Measurements from ENCODE around the gene C8A.
A peak's percentile ranks its signal among the peaks of the same experiment; 100 is the strongest.

C8A gene

DNA sequence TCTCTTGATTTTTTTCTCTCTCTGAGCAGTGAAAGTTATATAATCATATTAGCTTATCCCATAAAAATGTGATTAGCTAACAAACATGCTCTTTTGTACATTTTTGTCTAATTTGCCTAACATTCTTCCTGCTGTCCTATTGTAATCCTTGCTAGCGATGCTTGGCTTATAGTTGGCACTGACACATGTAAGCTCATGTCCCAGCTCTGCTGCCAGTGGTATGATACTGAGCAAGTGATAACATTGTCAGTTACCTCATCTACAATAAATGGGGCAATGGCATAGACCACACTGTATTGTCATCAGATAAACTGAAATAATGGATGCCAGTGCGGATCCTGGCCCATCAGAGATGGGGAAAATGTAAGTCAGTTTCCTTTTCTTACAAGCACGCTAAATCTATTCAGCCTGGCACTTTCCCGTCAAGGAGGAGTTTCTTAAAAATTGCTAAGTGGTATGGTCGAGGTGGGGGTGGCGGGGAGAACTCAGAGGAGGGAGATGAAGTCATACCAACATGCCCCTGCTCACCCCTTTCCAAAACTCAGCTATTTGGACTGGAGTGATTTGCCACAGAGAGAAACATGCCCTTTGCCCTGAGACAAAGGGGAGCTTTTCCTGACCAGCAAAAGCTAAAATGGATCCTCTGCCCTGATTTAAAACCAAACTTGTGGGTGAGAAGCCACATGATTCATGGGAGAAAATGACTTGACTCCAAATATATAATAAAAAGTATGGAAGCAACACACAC is 36.7 kb upstream of the C8A start:
- TF ChIP-seq, protein P1, sequence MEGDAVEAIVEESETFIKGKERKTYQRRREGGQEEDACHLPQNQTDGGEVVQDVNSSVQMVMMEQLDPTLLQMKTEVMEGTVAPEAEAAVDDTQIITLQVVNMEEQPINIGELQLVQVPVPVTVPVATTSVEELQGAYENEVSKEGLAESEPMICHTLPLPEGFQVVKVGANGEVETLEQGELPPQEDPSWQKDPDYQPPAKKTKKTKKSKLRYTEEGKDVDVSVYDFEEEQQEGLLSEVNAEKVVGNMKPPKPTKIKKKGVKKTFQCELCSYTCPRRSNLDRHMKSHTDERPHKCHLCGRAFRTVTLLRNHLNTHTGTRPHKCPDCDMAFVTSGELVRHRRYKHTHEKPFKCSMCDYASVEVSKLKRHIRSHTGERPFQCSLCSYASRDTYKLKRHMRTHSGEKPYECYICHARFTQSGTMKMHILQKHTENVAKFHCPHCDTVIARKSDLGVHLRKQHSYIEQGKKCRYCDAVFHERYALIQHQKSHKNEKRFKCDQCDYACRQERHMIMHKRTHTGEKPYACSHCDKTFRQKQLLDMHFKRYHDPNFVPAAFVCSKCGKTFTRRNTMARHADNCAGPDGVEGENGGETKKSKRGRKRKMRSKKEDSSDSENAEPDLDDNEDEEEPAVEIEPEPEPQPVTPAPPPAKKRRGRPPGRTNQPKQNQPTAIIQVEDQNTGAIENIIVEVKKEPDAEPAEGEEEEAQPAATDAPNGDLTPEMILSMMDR (conservative IDR thresholded peaks at IDR 0.05; ENCODE audit: control insufficient read depth, insufficient read depth, low read depth, low read length): no peak
- DNase-seq (ENCODE audit: low read depth): no peak
- no peak overlapping the region for H3K4me3 ChIP-seq (ENCODE audit: control insufficient read depth, low read depth, low read length)

- TF ChIP-seq, protein P1 (conservative IDR thresholded peaks at IDR 0.05; ENCODE audit: control insufficient read depth, insufficient read depth, low read depth, low read length): no peak
These were observed 35.2 kb upstream of the C8A start, which contains the start of gene FYB2 for GRCh38 chr1:56819387-56819899. Gene FYB2, minus strand, starts transcription at chr1:56819404. Its CDS starts 114 bp downstream, at chr1:56819290.

GRCh38 chr1:56820755-56821461 is 33.7 kb upstream of the C8A start:
- peak; percentile 76 for DNase-seq (ENCODE audit: low read depth)
- no peak overlapping the region for H3K4me3 ChIP-seq (ENCODE audit: control insufficient read depth, low read depth, low read length)
- TF ChIP-seq, protein P1 (conservative IDR thresholded peaks at IDR 0.05; ENCODE audit: control insufficient read depth, insufficient read depth, low read depth, low read length): peak; percentile 98

More at GRCh38 chr1:56819387-56819899, 35.2 kb upstream of the C8A start, which contains the start of gene FYB2:
- no peak for DNase-seq (ENCODE audit: low read depth)
- H3K4me3 ChIP-seq (ENCODE audit: control insufficient read depth, low read depth, low read length): no peak within 1 kb of the TSS

- no peak overlapping the region for H3K4me3 ChIP-seq (ENCODE audit: control insufficient read depth, low read depth, low read length)
- TF ChIP-seq, protein P1 (conservative IDR thresholded peaks at IDR 0.05; ENCODE audit: control insufficient read depth, insufficient read depth, low read depth, low read length): no peak
- DNase-seq (ENCODE audit: low read depth): no peak
These were observed 33.2 kb upstream of the C8A start for GRCh38 chr1:56821462-56821797.

GRCh38 chr1:56824271-56824670 is 30.3 kb upstream of the C8A start:
- no peak overlapping the region for H3K4me3 ChIP-seq (ENCODE audit: control insufficient read depth, low read depth, low read length)
- TF ChIP-seq, protein P1 (conservative IDR thresholded peaks at IDR 0.05; ENCODE audit: control insufficient read depth, insufficient read depth, low read depth, low read length): no peak
- DNase-seq (ENCODE audit: low read depth): no peak

DNA sequence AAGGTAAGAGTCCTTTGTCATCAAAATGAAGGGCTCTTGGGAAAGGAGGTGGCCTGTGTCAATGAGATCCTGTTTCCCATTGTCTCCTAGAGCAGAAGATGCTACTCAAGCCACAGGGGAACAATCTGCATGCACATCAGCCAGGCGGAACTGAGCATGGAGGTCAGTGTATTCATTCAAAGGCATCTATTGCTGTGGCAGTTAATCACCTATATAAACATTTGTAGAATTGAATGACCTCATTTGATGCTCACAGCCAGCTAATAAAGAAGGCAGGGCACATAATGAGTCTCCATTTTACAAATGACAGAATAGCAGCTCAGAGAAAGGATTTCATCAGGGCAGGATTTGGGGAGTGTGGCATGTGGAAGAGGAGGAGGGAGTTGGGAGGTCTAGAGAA is 29.7 kb upstream of the C8A start:
- TF ChIP-seq, protein P1 (conservative IDR thresholded peaks at IDR 0.05; ENCODE audit: control insufficient read depth, insufficient read depth, low read depth, low read length): no peak
- H3K4me3 ChIP-seq (ENCODE audit: control insufficient read depth, low read depth, low read length): no peak overlapping the region
- DNase-seq (ENCODE audit: low read depth): no peak

Data from fibroblast of mammary gland (primary cell).